Raji (cell line): ENCODE results near the gene FALEC.

Experiments
- POLR2A ChIP-seq: IDR thresholded peaks from 2 replicates; pipeline ENCODE4 v1.6.1; 2011; ENCODE audit warnings: low read depth, low read length, control low read depth; ENCODE audit not compliant: insufficient read depth

FALEC gene

DNA sequence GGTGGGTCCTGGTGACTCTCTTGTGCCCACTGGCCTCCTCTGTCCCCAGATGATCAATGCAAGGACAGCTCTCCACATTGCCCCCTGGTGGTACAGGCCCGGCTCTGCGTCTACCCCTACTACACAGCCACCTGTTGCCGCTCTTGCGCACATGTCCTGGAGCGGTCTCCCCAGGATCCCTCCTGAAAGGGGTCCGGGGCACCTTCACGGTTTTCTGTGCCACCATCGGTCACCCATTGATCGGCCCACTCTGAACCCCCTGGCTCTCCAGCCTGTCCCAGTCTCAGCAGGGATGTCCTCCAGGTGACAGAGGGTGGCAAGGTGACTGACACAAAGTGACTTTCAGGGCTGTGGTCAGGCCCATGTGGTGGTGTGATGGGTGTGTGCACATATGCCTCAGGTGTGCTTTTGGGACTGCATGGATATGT lies 44.5 kb downstream of the FALEC start:
- no peak for TF ChIP-seq POLR2A

GRCh38 chr1:150560576-150561253 lies 45.2 kb downstream of the FALEC start:
- no peak; the same call in 1 of the 2 replicates for TF ChIP-seq POLR2A

DNA sequence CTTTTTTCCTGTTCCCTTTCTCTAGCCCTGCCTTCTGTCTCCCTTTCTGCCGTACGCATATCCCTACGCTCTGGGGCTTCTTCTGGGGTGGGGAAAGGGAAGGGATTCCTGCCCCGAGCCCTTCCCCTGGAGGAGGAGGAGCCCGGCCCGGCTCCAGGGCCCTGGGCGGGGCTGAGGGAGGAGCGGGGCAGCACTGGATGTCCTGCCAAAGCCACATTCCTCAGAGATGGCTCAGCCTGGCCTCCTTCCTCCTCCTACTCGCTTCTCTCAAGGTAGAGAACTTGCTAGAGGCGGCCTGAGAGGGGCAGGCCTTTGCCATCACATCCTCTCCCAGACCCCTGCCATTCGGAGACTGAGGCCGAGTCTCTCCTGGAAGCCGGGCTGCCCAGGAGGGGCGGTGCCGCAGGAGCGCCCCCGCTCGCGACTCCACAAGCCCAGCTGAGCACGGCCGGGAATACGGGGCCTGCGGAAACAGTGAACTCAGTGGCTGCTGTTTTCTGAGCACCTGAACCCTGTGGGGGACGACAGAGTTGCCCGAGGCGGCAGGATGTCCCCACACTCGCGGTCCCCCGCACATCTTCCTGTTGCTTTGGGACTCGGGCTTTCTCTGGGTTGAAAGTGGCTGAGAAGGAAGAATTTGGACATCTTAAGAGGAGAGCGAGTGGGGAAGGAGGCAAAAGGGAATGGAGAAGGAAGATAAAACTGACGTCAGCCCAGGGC lies 45.9 kb downstream of the FALEC start:
- TF ChIP-seq POLR2A = peak; percentile 31; the same call in 1 of the 2 replicates

DNA sequence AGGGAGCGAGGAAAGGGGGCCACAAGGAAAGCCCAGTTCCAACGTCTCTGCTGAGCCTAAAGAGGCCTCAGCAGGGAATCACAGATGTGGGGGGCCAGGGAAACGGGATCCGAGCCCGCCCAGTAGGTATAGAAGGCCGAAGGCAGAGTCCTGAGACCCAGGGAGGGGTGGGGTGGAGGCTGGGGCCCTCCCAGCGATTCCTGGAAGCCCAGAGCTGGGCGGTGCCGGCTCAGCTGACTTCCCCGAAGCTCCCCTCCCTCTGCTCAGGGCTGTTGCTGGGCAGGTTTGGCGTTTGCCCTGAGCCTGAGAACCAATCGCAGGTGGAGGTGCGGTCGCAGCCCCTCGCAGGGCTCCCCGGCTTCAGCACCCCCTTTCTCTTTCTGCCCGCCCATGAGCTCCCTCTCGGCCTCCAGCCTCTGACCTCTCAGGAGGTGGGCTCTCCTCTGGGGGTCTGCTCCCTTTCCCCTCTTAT lies 46.5 kb downstream of the FALEC start:
- no peak; the same call in 1 of the 2 replicates for TF ChIP-seq POLR2A

DNA sequence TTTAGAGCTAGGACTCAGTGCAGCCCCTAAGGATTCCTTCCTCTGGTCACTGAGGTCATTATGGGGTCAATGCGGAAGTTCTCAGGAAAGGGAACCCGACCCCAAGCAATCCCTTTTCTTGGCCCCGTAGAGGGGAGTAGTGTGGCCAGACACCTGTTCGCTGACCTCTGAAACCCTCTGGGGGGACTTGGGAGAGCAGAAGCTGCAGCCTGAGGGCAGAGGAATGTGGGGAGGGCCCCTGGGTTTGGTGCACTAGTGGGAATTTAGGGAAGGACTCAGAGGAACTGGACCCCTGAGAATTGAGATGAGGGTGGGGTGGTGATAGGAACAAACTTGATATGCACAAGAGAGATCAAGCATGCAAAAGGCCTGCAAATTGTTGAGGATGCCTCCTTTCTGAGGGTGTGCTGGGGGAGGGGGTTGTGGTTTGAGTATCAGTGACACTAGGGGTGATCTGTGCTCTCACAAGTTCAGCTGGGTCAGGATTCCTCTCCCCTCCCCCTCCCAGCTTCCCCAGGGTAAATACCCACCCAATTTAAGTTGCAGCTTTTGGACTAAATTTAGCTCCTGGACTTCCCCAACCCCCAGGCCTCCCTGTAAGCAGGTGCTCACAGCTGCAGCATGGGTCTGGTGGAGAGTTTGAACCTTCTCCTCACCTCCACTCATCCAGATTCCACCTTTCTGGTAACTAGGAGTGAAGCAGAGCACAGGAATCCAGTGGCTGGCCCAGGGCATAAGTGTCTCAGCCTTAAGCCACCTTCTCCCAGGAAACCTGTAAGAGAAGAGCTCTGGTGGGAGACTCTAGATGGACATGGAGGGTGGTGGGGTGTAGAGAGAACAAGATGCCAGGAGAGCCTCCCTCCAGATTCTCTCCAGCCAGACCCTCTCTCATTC lies 47.1 kb downstream of the FALEC start:
- no peak; the same call in none of the 2 replicates for TF ChIP-seq POLR2A

GRCh38 chr1:150563340-150564038 lies 47.9 kb downstream of the FALEC start:
- TF ChIP-seq POLR2A = no peak; the same call in 1 of the 2 replicates

DNA sequence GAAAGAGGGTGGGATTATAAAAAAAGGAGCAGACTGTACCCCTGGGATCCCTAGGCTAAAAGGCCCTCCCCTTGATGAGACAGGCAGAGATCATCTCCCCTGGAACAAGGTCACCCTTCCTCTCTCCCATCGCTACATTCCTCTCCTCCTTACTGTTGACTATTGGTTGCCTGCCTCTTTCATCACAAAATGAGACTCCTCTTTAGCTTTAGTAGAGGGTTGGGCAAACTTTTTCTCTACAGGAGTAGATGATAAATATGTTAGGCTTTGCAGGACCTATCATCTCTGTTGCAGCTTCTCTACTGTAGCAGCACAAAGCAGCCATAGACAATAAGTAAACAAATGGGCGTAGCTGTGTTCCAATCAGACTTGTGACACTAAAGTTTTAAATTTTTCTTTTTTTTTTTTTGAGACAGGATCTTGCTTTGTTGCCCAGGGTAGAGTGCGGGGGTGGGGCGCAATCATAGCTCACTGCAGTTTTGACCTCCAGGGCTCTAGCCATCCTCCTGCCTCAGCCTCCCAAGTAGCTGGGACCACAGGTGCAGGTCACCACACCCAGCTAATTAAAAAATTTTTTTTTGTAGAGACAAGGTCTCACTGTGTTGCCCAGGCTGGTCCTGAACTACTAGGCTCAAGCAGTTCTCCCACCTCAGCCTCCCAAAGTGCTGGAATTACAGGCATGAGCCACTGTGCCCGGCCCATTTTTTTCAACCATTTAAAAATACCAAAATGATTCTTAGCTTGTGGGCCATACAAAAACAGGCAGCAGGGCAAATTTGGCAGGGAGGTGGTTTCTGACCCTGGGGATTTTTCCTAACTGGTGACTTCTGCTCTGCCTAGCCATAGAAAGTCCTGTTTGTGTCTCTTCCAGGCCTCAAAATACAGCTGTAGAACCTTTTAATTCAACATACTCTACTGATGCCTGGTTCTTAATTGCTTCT lies 48.8 kb downstream of the FALEC start:
- no peak for TF ChIP-seq POLR2A

- no peak for TF ChIP-seq POLR2A
Measured at GRCh38 chr1:150566589-150567340, 51.2 kb downstream of the FALEC start.

DNA sequence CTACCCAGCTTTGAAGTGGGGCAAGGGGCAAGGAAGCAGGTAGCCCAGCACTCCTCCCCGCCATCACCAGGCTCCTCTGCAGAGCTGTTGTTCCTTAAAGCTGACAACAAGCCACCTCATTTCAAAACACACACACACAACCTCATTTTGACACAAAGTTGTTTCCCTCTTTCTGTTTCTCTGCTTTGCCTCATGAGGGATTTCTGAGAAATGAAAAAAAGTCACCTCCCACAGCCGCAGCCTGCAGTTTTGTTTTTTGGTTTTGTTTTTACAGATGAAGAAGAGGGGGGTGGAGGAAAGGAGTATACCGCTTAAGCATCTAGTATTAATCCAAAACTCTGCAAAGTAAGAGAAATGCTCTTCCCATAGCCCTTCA lies 51.8 kb downstream of the FALEC start:
- TF ChIP-seq POLR2A = peak; percentile 27; the same call in 1 of the 2 replicates

DNA sequence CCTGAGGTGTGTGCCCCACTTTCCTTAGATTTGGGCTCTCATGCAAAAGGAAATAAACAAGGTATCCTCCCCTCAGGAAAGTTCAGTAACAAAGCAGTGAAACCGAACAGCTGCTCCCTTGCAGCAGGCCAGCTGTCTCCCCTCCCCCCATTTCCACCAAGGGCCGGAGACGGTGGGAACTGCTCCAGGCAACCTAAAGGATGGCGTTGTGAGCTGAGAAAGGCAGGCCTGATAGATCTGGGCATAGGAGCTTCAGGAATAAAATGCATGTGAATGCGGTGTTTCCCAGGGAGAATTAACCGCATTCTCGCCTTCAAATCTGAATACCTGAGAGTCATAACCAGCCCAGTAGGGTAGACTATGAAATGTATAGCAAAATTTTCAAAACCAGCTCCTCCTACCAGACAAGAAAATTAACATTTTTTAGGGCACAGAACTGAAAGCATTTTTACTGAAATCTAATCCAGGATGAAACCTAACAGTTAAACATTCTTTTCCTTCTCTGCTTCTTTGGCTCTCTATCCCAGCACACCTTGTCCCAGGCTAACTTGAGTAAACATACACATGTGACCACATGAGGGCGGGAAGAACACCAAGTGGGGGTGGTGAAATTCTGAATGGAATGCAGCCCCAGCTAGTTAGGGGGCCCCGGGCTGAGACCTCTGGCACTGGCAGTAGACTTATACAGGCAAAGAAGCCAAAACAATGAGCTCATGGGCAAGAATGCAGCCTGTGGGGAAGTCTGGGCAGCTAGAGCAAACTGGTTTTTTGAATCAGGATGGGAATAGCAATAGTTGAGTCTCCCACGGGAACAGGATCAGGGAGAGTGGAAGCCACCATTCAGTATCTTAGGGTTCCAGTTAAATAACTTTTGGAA lies 52.4 kb downstream of the FALEC start:
- TF ChIP-seq POLR2A = no peak

DNA sequence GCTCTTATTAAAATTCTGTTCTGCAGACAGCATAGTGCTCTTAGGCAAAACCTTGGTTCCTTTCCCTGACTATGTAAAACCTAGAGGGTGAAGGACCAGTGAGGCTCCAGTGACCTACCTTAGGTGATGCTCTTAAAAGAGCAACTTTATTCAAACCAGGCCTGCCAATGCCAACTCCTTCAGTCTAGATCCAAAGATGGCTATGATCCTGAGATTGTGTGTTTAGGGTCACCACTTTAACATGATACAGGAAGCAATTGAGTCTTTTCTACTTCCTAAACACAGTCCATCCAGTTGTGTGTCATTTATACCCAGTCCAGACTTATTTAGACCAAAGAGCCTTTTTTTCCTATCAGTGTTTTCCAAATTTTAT lies 53.0 kb downstream of the FALEC start:
- TF ChIP-seq POLR2A = no peak

- TF ChIP-seq POLR2A = 0 out of 2 replicates have a peak, but pooled peaks have one; percentile 18
Measured at GRCh38 chr1:150572918-150573647, 57.5 kb downstream of the FALEC start.
